Measurements from ENCODE around the gene PKNOX2. TPM values are rescaled to one million over a fixed set of nuclear protein-coding genes. Genes with fewer than 3 reads are reported as not detected.

The PKNOX2 gene
- total RNA-seq, 1 donor from 2014 or later: 34.9 TPM

- H3K4me3 Mint-ChIP-seq (ENCODE audit: unreplicated experiment): no peak overlapping the region
- TF ChIP-seq, protein P1, sequence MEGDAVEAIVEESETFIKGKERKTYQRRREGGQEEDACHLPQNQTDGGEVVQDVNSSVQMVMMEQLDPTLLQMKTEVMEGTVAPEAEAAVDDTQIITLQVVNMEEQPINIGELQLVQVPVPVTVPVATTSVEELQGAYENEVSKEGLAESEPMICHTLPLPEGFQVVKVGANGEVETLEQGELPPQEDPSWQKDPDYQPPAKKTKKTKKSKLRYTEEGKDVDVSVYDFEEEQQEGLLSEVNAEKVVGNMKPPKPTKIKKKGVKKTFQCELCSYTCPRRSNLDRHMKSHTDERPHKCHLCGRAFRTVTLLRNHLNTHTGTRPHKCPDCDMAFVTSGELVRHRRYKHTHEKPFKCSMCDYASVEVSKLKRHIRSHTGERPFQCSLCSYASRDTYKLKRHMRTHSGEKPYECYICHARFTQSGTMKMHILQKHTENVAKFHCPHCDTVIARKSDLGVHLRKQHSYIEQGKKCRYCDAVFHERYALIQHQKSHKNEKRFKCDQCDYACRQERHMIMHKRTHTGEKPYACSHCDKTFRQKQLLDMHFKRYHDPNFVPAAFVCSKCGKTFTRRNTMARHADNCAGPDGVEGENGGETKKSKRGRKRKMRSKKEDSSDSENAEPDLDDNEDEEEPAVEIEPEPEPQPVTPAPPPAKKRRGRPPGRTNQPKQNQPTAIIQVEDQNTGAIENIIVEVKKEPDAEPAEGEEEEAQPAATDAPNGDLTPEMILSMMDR (IDR thresholded peaks at IDR 0.05): no peak
- H3K4me1 Mint-ChIP-seq (ENCODE audit: low read depth): peaks cover 48% of the 10 kb centered on the region
- H3K27ac Mint-ChIP-seq (ENCODE audit: unreplicated experiment): peak overlapping the region; percentile 91
- no peaks in the 10 kb centered on the region for H3K27me3 Mint-ChIP-seq (ENCODE audit: low read depth)
- DNase-seq (ENCODE audit: low spot score): no peak
- no peaks in the 10 kb centered on the region for H3K9me3 Mint-ChIP-seq (ENCODE audit: low read depth)
- H3K36me3 Mint-ChIP-seq (ENCODE audit: low read depth): peaks cover 3% of the 10 kb centered on the region
Observed at GRCh38 chr11:125301346-125301745, 136.8 kb downstream of the PKNOX2 start.

- DNase-seq (ENCODE audit: low spot score): no peak
Observed at GRCh38 chr11:125303186-125303585, 138.6 kb downstream of the PKNOX2 start.

DNA sequence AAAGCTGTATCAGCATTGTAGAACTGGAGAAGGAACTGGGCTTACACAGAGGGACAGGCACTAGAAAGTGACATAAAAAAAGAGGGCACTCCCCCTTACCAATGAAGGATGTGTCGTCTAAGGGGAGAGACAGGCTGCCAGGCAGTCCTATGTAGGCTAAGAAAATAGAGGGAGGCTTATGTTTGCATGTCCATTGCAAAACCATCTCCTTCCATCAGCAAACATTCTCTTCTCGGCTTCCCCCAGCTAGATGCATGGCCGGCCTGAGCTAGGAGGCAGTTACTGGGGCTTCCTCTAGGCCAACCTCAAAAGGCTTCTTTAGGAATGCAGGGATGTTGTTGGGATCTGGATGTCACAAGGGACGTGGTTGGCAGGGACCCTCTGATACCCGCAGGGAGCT lies 139.1 kb downstream of the PKNOX2 start:
- H3K36me3 Mint-ChIP-seq (ENCODE audit: low read depth): peaks cover 7% of the 10 kb centered on the region
- H3K4me3 Mint-ChIP-seq (ENCODE audit: unreplicated experiment): no peak overlapping the region
- TF ChIP-seq, protein P1 (IDR thresholded peaks at IDR 0.05): no peak
- DNase-seq (ENCODE audit: low spot score): no peak
- H3K4me1 Mint-ChIP-seq (ENCODE audit: low read depth): peaks cover 59% of the 10 kb centered on the region
- H3K27me3 Mint-ChIP-seq (ENCODE audit: low read depth): no peaks in the 10 kb centered on the region
- H3K27ac Mint-ChIP-seq (ENCODE audit: unreplicated experiment): peak overlapping the region; percentile 76
- H3K9me3 Mint-ChIP-seq (ENCODE audit: low read depth): no peaks in the 10 kb centered on the region

More at GRCh38 chr11:125303186-125303585, 138.6 kb downstream of the PKNOX2 start:
- peak overlapping the region; percentile 17 for H3K27ac Mint-ChIP-seq (ENCODE audit: unreplicated experiment)
- H3K4me3 Mint-ChIP-seq (ENCODE audit: unreplicated experiment): no peak overlapping the region
- H3K9me3 Mint-ChIP-seq (ENCODE audit: low read depth): no peaks in the 10 kb centered on the region
- TF ChIP-seq, protein P1 (IDR thresholded peaks at IDR 0.05): no peak
- H3K4me1 Mint-ChIP-seq (ENCODE audit: low read depth): peaks cover 54% of the 10 kb centered on the region
- H3K27me3 Mint-ChIP-seq (ENCODE audit: low read depth): no peaks in the 10 kb centered on the region
- H3K36me3 Mint-ChIP-seq (ENCODE audit: low read depth): peaks cover 7% of the 10 kb centered on the region

DNA sequence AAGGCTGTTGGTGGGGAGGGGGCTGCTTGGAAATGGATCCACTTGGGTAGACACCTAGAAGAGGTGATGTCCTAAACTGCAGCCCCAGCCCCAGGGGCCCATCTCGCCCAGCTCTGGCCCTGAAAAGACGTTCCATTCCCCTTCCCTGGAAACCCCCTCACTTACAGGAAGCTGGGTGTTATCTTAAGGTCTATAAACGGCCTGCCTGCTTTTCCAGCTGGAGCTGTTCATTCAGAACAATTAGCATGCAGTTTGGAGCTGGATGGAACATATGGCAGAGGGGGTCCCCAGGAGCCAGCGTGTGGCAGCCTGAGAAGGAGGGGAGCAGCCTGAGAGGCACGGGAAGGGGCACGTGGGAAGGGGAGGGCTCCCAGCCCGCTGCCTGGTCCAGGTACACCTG lies 139.6 kb downstream of the PKNOX2 start:
- peaks cover 9% of the 10 kb centered on the region for H3K36me3 Mint-ChIP-seq (ENCODE audit: low read depth)
- DNase-seq (ENCODE audit: low spot score): no peak
- peak overlapping the region; percentile 76 for H3K27ac Mint-ChIP-seq (ENCODE audit: unreplicated experiment)
- no peaks in the 10 kb centered on the region for H3K27me3 Mint-ChIP-seq (ENCODE audit: low read depth)
- H3K4me1 Mint-ChIP-seq (ENCODE audit: low read depth): peaks cover 57% of the 10 kb centered on the region
- no peak overlapping the region for H3K4me3 Mint-ChIP-seq (ENCODE audit: unreplicated experiment)
- TF ChIP-seq, protein P1 (IDR thresholded peaks at IDR 0.05): no peak
- no peaks in the 10 kb centered on the region for H3K9me3 Mint-ChIP-seq (ENCODE audit: low read depth)

- no peak overlapping the region for H3K4me3 Mint-ChIP-seq (ENCODE audit: unreplicated experiment)
- peaks cover 56% of the 10 kb centered on the region for H3K4me1 Mint-ChIP-seq (ENCODE audit: low read depth)
Observed at GRCh38 chr11:125304876-125305275, 140.3 kb downstream of the PKNOX2 start.

More at GRCh38 chr11:125304876-125305275, 140.3 kb downstream of the PKNOX2 start:
- Mint-ChIP-seq H3K27ac (ENCODE audit: unreplicated experiment) (no peak overlapping the region), H3K27me3 (ENCODE audit: low read depth) (no peaks in the 10 kb centered on the region), H3K9me3 (ENCODE audit: low read depth) (no peaks in the 10 kb centered on the region), H3K36me3 (ENCODE audit: low read depth) (peaks cover 13% of the 10 kb centered on the region)
- no peak for DNase-seq (ENCODE audit: low spot score)
- TF ChIP-seq, protein P1 (IDR thresholded peaks at IDR 0.05): no peak
